Ovary (tissue), 3 donors: ENCODE results near the gene BLTP3B.

Experiments used
- POLR2A ChIP-seq: fragments of 450-650 bp; IDR thresholded peaks from one replicate; pipeline ENCODE4 v1.6.1; 2017; ENCODE audit warnings: antibody characterized with exemption, mild to moderate bottlenecking, moderate library complexity
- TF ChIP-seq, protein P1 (sequence below), 3 donors: fragments of 450-650 bp in 2 of 3; fragments of 200-600 bp in 1 of 3; IDR thresholded peaks; one replicate each; pipeline versions ENCODE4 v1.5.1 to v1.8.0; 2016 to 2022; ENCODE audit warnings: antibody characterized with exemption in 3 of 3, mild to moderate bottlenecking in 1 of 3
- donor health status: DM: no; HTN: no; CAD: no.

DNA sequence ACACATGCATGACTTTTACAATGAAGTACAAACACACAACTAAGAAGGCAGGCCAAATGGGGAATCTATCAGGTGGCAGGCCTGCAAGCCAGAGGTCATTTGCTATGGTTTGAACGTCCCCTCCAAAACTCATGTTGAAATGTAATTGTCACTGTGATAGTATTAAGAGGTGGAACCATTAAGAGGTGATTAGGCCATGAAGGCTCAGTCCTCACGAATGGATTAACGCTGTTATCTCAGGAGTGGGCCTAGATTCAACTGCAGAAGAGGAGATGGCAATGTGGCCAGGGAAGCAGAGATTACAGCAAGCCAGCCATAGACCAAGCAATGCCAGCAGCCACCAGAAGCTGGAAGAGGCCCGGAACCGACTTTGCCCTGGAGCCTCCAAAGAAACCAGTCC, 44.4 kb upstream of the BLTP3B start:
- TF ChIP-seq, protein P1, sequence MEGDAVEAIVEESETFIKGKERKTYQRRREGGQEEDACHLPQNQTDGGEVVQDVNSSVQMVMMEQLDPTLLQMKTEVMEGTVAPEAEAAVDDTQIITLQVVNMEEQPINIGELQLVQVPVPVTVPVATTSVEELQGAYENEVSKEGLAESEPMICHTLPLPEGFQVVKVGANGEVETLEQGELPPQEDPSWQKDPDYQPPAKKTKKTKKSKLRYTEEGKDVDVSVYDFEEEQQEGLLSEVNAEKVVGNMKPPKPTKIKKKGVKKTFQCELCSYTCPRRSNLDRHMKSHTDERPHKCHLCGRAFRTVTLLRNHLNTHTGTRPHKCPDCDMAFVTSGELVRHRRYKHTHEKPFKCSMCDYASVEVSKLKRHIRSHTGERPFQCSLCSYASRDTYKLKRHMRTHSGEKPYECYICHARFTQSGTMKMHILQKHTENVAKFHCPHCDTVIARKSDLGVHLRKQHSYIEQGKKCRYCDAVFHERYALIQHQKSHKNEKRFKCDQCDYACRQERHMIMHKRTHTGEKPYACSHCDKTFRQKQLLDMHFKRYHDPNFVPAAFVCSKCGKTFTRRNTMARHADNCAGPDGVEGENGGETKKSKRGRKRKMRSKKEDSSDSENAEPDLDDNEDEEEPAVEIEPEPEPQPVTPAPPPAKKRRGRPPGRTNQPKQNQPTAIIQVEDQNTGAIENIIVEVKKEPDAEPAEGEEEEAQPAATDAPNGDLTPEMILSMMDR (IDR thresholded peaks at IDR 0.05), result no peak
- TF ChIP-seq POLR2A, result no peak
